ENCODE data around the gene MYCN.

GRCh38 chr2:15948704-15948957 is 8.3 kb downstream of the MYCN start:
- TF ChIP-seq MAFK (IDR thresholded peaks at IDR 0.05; ENCODE audit: low read depth, low read length) (no peak), CTCF (conservative IDR thresholded peaks at IDR 0.05; ENCODE audit: low read depth, low read length) (no peak), POLR2A (IDR thresholded peaks at IDR 0.05; ENCODE audit: low read depth, low read length) (no peak), RFX5 (IDR thresholded peaks at IDR 0.05; ENCODE audit: low read depth, low read length) (no peak), RAD21 (IDR thresholded peaks at IDR 0.05; ENCODE audit: low read length) (no peak), CHD1 (IDR thresholded peaks at IDR 0.05; ENCODE audit: low read depth, low read length) (no peak), MXI1 (IDR thresholded peaks at IDR 0.05; ENCODE audit: borderline replicate concordance, low read depth, low read length) (no peak)
